H1 (cell line): Measurements from ENCODE around the gene ARID3B. TPM values are rescaled to one million over a fixed set of nuclear protein-coding genes. Genes with fewer than 3 reads are reported as not detected.

Source experiments
- CTBP2 ChIP-seq: IDR thresholded peaks from 2 replicates; pipeline ENCODE4 v1.7.0; 2011; ENCODE audit warnings: borderline replicate concordance, mild to moderate bottlenecking, moderate library complexity, mixed read lengths, low read length; ENCODE audit not compliant: insufficient read depth, insufficient read length
- EP300 ChIP-seq, 2 experiments: IDR thresholded peaks; 1 replicate in 1 of 2; 2 replicates in 1 of 2; pipeline ENCODE4 v1.6.1; 2011 to 2012; ENCODE audit warnings: low read depth in 2 of 2, low read length in 2 of 2, mild to moderate bottlenecking in 2 of 2, borderline replicate concordance in 1 of 2, inconsistent platforms in 1 of 2, moderate library complexity in 1 of 2
- FOSL1 ChIP-seq: IDR thresholded peaks from 2 replicates; pipeline ENCODE4 v1.6.1; 2011; ENCODE audit warnings: mild to moderate bottlenecking, low read depth, low read length, moderate library complexity; ENCODE audit not compliant: insufficient read depth
- RNF2 ChIP-seq: fragments of 200-900, 300-1000 bp; sonication (generic); IDR thresholded peaks from 2 replicates; pipeline ENCODE4 v1.7.1; 2016; ENCODE audit warnings: borderline replicate concordance, low read depth, mild to moderate bottlenecking, antibody characterized with exemption, low read length; ENCODE audit not compliant: poor library complexity, severe bottlenecking; ENCODE audit errors: missing control alignments
- SAP30 ChIP-seq: fragments of 300-600 bp; sonication (generic); IDR thresholded peaks from 2 replicates; pipeline ENCODE4 v1.7.1; 2012; ENCODE audit warnings: low read length, moderate library complexity, mild to moderate bottlenecking, inconsistent platforms; ENCODE audit not compliant: insufficient read depth, insufficient replicate concordance
- polyA plus RNA-seq, 7 experiments: library from polyadenylated mRNA; depleted of rRNA in 3 of 7; stranded (reverse) in 5 of 7; unstranded in 2 of 7; fragments of >200 nt in 5 of 7; fragments of 200-250 nt in 2 of 7; gene quantifications; 1 replicate in 5 of 7; 2 replicates in 1 of 7; 4 replicates in 1 of 7; pipeline versions ENCODE4 v1.2.1 to v1.2.3, GENCODE V29; 2011 to 2013; ENCODE audit warnings: missing spikeins in 2 of 7, mixed read lengths in 2 of 7
- total RNA-seq: library from RNA; stranded (reverse); fragmentation: NEBNext Ultra II Directional; extraction: Animal tissue kit (Norgen Biotek cat#: 25700); gene quantifications from 2 replicates; pipeline ENCODE4 v1.2.1, GENCODE V29; 2021
- TF ChIP-seq, protein P1 (sequence below): IDR thresholded peaks from 2 replicates; pipeline ENCODE4 v1.6.1; 2012; ENCODE audit warnings: inconsistent platforms

ARID3B gene
- total and polyA plus RNA-seq, 2 of the 8 experiments (the other 6 are each of a cell fraction or from before 2014, with no cell fraction given): 81.0 to 115 TPM

DNA sequence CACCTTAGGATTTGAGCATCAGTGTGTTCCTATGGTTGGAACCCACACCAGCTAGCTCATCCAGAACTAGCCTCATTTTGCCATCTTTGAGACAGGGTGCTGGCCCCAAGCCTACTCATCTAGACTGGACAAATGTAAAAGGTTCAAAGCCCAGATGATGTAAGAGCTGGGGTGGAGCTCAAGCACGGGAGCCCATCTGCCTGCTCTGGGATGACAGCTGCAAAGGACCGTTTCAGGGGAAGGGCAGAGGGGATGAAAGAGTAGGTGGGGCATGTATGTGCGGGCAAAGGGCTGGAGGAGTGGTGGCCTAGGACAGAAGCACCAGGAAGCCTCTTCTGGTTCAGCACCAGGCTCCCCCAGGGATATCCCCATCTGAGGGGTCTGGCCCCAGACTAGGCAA lies 90.4 kb downstream of the ARID3B start (continued):
- TF ChIP-seq RNF2 (no peak), FOSL1 (no peak), CTBP2 (no peak), EP300 (IDR thresholded peaks at IDR 0.05; ENCODE audit: borderline replicate concordance in 1 of 2, low read depth in 2 of 2, low read length in 2 of 2) (no peak), SAP30 (no peak)
- TF ChIP-seq, protein P1, sequence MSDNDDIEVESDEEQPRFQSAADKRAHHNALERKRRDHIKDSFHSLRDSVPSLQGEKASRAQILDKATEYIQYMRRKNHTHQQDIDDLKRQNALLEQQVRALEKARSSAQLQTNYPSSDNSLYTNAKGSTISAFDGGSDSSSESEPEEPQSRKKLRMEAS: no peak
